ENCODE measurements around the gene DUSP16. TPM values are rescaled to one million over a fixed set of nuclear protein-coding genes. Genes with fewer than 3 reads are reported as not detected.

DUSP16 gene
- total and polyA plus RNA-seq, 4 experiments from 2014 or later = 16.8 to 125 (median 72.5) TPM

DNA sequence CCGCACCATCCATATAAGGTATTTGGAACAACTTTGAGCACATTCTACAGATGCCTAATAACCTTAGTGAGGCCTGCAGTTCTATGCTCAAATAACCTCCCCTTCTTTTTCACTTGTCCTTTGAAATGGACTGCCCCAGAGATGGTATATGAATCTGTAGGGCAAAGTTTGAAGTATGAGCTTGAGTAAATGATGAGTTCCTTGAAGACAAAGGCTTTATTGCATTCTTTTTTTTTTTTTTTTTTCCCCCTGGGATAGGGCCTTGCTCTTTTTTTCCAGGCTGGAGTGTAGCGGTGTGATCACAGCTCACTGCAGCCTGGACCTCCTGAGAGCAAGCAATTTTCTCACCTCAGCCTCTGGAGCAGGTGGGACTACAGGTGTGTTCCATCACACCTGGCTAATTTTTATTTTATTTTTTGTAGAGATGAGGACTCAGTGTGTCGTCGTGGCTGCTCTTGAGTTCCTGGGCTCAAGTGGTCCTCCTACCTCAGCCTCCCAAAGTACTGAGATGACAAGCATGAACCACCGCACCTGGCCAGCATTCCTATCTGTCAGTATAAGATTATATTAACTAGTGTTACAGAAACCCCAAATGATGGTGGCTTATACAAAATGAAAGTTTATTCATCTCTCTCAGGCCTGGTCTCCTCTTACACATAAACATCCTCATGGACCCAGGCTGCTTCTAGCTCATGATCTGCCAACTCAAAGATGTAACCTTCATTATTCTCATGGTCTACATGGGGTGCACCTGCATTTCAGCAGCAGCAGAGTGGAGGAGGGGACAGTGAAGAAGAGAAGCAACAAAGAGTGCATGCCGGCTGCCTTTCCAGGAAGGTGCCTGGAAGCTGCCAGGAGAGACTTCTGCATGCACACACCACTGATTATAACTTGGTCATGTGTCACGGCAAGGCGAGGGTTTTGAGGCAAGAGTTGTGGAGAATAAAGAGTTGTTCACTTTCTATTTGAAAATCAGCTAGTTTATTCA, 101.4 kb downstream of the DUSP16 start:
- peak overlapping the region in 7 of 8 donors; percentile 61 to 84 (median 76) for H3K4me3 Mint-ChIP-seq
- H3K4me3 ChIP-seq (ENCODE audit: low read length in 2 of 2) = peak overlapping the region in 1 of 2 donors; percentile 2
- no peak for DNase-seq

DNA sequence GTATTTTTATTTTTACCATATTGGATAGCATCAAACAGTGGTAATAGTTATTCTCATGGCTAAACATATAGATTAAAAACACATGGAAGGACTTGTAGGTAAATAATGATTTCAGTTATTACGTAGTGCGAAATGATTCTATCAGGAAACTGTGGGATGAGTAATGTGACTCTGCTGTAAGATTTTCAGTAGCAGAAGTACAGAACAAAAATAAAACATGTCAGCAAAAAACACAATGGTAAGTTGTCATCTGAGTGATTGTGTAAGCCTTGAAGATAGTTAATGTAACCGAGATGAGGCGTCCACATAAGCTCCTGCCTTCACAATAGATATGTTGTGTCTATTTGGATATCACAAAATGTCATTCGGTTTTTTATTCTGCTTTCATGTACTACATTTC, 106.0 kb downstream of the DUSP16 start:
- Histone ChIP-seq H3K27ac (ENCODE audit: low read depth, low read length) (peak overlapping the region; percentile 65), H3K4me3 (ENCODE audit: low read length in 2 of 2) (peak overlapping the region in 1 of 2 donors; percentile 27)

More for the DNA sequence above, 101.4 kb downstream of the DUSP16 start:
- peaks cover 70% of the 10 kb centered on the region for H3K4me1 ChIP-seq (ENCODE audit: insufficient read depth, low read length)
- H3K9me3 ChIP-seq (ENCODE audit: control insufficient read depth in 1 of 2, low read length in 2 of 2) = no peaks in the 10 kb centered on the region
- peaks cover 12% of the 10 kb centered on the region in 2 donors for H3K36me3 Mint-ChIP-seq
- H3K27me3 ChIP-seq (ENCODE audit: insufficient read depth, low read length) = no peaks in the 10 kb centered on the region
- H3K36me3 ChIP-seq (ENCODE audit: insufficient read depth, low read length) = no peaks in the 10 kb centered on the region
- ChIA-PET POLR2A (ENCODE audit: partially characterized antibody) (interaction anchor here (1.0 to 28.3 kb wide), 9 partner anchors 20 to 263 kb away, joined by 3 to 970 read pairs (median 5); no protein-coding TSS in a partner anchor), CTCF (ENCODE audit: partially characterized antibody) (interaction anchor here (0.8 to 6.8 kb wide), 6 partner anchors 12 to 195 kb away, joined by 3 to 48 read pairs (median 4); no protein-coding TSS in a partner anchor)
- H3K27ac ChIP-seq (ENCODE audit: low read depth, low read length) = peak overlapping the region; percentile 21
- peaks cover 49 to 83% (median 63%) of the 10 kb centered on the region in 4 donors for H3K4me1 Mint-ChIP-seq
- peak overlapping the region; percentile 80 to 95 (median 91) for H3K27ac Mint-ChIP-seq
- intact Hi-C loops (cut with micrococcal nuclease) = no loop called here
- H3K27me3 Mint-ChIP-seq = no peaks in the 10 kb centered on the region
- H3K9me3 Mint-ChIP-seq = peaks cover 0 to 2% (median 0%) of the 10 kb centered on the region in 8 donors

DNA sequence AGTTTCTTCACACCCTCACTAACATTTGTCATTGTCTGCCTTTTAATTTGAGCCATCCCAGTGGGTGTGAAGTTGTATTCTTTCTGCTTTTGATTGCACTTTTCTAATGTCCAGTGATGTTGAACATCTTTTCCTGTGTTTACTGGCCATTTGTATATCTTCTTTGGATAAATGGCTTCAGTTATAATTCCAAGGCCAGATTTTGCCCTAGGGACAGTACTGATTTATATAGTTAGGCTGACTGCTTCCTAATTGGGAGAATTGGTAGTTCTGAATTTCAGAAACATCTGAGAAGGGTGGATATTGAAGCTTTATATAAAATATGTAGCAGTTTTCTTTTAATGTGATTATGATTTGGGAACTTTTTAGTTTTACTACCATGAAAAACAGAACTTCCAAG, 108.3 kb downstream of the DUSP16 start:
- H3K4me3 ChIP-seq (ENCODE audit: low read length in 2 of 2) = no peak overlapping the region
- ChIA-PET CTCF (ENCODE audit: partially characterized antibody) (interaction anchor here (1.0 to 4.0 kb wide), 4 partner anchors 9 to 201 kb away, joined by 3 to 33 read pairs (median 8); no protein-coding TSS in a partner anchor), POLR2A (ENCODE audit: partially characterized antibody) (interaction anchor here (1.3 to 28.3 kb wide), 5 partner anchors 11 to 70 kb away, joined by 3 to 970 read pairs (median 28); no protein-coding TSS in a partner anchor)
- H3K27me3 ChIP-seq (ENCODE audit: insufficient read depth, low read length) = no peaks in the 10 kb centered on the region
- no peak overlapping the region for H3K4me3 Mint-ChIP-seq
- DNase-seq = no peak
- H3K9me3 ChIP-seq (ENCODE audit: control insufficient read depth in 1 of 2, low read length in 2 of 2) = no peaks in the 10 kb centered on the region
- H3K36me3 ChIP-seq (ENCODE audit: insufficient read depth, low read length) = no peaks in the 10 kb centered on the region
- no peak overlapping the region for H3K27ac ChIP-seq (ENCODE audit: low read depth, low read length)
- intact Hi-C loops (cut with micrococcal nuclease) = no loop called here
- peak overlapping the region in 2 of 7 donors; percentile 62 to 79 for H3K27ac Mint-ChIP-seq
- peaks cover 9 to 14% of the 10 kb centered on the region in 2 donors for H3K36me3 Mint-ChIP-seq
- H3K4me1 ChIP-seq (ENCODE audit: insufficient read depth, low read length) = peaks cover 26% of the 10 kb centered on the region
- H3K27me3 Mint-ChIP-seq = no peaks in the 10 kb centered on the region
- peaks cover 9 to 49% (median 34%) of the 10 kb centered on the region in 4 donors for H3K4me1 Mint-ChIP-seq
- no peaks in the 10 kb centered on the region for H3K9me3 Mint-ChIP-seq

More for the DNA sequence above, 106.0 kb downstream of the DUSP16 start:
- no peaks in the 10 kb centered on the region for H3K27me3 ChIP-seq (ENCODE audit: insufficient read depth, low read length)
- Mint-ChIP-seq H3K9me3 (peaks cover 0 to 2% (median 0%) of the 10 kb centered on the region in 8 donors), H3K4me1 (peaks cover 21 to 60% (median 45%) of the 10 kb centered on the region in 4 donors), H3K27ac (peak overlapping the region; percentile 78 to 97 (median 92)), H3K27me3 (no peaks in the 10 kb centered on the region), H3K36me3 (peaks cover 9 to 13% of the 10 kb centered on the region in 2 donors), H3K4me3 (peak overlapping the region; percentile 23 to 78 (median 66))
- H3K4me1 ChIP-seq (ENCODE audit: insufficient read depth, low read length) = peaks cover 40% of the 10 kb centered on the region
- DNase-seq = peak in 4 of 5 donors; percentile 54 to 72 (median 54)
- intact Hi-C loops (cut with micrococcal nuclease) = loop anchor here (1.0 to 2.0 kb wide), 3 partner anchors 10 to 18 kb away; no protein-coding TSS in a partner anchor
- no peaks in the 10 kb centered on the region for H3K9me3 ChIP-seq (ENCODE audit: control insufficient read depth in 1 of 2, low read length in 2 of 2)
- POLR2A ChIA-PET (ENCODE audit: partially characterized antibody) = interaction anchor here (0.8 to 28.3 kb wide), 20 partner anchors 9 to 280 kb away, joined by 3 to 970 read pairs (median 4); partner anchors contain the start of genes CDKN1B and DUSP16
- CTCF ChIA-PET (ENCODE audit: partially characterized antibody) = interaction anchor here (1.2 to 4.0 kb wide), 10 partner anchors 10 to 200 kb away, joined by 3 to 33 read pairs (median 9); no protein-coding TSS in a partner anchor
- H3K36me3 ChIP-seq (ENCODE audit: insufficient read depth, low read length) = no peaks in the 10 kb centered on the region

DNA sequence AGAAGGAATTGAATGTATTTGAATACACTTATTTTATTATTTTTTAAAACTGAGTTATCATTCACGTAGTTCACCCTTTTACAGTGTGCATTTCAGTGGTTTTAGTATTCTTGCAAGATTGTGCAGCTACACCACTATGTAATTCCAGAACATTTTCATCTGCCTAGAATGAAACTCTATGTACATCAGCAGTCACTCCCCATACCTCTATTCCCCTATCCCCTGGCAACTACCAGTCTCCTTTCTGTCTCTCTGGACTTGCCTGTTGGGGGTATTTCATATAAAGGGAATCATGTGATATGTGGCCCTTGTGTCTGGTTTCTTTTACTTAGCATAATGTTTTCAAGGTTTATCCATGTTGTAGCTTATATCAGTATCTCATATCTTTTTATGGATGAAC, 109.0 kb downstream of the DUSP16 start:
- no peak for DNase-seq
- Mint-ChIP-seq H3K27ac (peak overlapping the region in 1 of 7 donors; percentile 62), H3K27me3 (no peaks in the 10 kb centered on the region), H3K36me3 (peaks cover 9 to 18% of the 10 kb centered on the region in 2 donors), H3K4me3 (no peak overlapping the region), H3K9me3 (no peaks in the 10 kb centered on the region), H3K4me1 (peaks cover 12 to 56% (median 39%) of the 10 kb centered on the region in 4 donors)
- Histone ChIP-seq H3K4me1 (ENCODE audit: insufficient read depth, low read length) (peaks cover 26% of the 10 kb centered on the region), H3K36me3 (ENCODE audit: insufficient read depth, low read length) (no peaks in the 10 kb centered on the region), H3K9me3 (ENCODE audit: control insufficient read depth in 1 of 2, low read length in 2 of 2) (no peaks in the 10 kb centered on the region), H3K4me3 (ENCODE audit: low read length in 2 of 2) (no peak overlapping the region), H3K27me3 (ENCODE audit: insufficient read depth, low read length) (no peaks in the 10 kb centered on the region), H3K27ac (ENCODE audit: low read depth, low read length) (no peak overlapping the region)
- ChIA-PET CTCF (ENCODE audit: partially characterized antibody) (no interaction called here), POLR2A (ENCODE audit: partially characterized antibody) (interaction anchor here (1.3 to 28.3 kb wide), 3 partner anchors 10 to 28 kb away, joined by 3 to 970 read pairs (median 130); no protein-coding TSS in a partner anchor)
- intact Hi-C loops (cut with micrococcal nuclease) = no loop called here

DNA sequence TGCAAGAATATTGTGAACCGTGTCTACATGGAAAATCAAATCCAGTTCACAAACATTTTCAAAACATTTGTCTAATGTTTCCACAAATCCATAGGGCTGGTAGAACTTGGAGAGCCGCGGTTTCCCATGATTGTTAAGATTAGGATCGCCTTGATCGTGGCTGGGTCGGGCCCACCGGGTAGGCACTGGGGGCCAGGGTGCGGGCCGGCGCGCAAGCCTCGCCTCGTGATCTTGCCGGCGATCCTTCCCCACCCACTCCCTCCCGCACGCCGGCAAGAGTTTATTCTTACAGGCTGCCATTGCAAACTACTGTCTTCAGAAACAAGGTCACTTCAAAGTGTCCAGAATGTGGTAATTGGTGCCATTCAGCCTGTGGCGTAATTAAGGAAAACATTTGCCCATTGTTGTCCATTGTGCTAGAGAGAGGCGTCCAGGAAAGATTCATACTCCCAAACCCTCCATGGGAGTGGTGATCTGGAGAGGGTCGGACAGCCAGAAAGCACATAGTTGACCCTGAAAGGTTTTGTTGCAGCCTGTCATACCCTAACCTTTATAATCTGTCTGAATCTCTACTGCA, 110.2 kb downstream of the DUSP16 start:
- Mint-ChIP-seq H3K9me3 (no peaks in the 10 kb centered on the region), H3K4me3 (no peak overlapping the region), H3K27ac (peak overlapping the region in 2 of 7 donors; percentile 44 to 46), H3K27me3 (no peaks in the 10 kb centered on the region), H3K36me3 (peaks cover 9 to 19% of the 10 kb centered on the region in 2 donors), H3K4me1 (peaks cover 12 to 55% (median 36%) of the 10 kb centered on the region in 4 donors)
- no peak for DNase-seq
- POLR2A ChIA-PET (ENCODE audit: partially characterized antibody) = interaction anchor here (0.7 to 28.3 kb wide), 5 partner anchors 9 to 83 kb away, joined by 3 to 970 read pairs (median 4); no protein-coding TSS in a partner anchor
- H3K4me1 ChIP-seq (ENCODE audit: insufficient read depth, low read length) = peaks cover 23% of the 10 kb centered on the region
- no peak overlapping the region for H3K27ac ChIP-seq (ENCODE audit: low read depth, low read length)
- H3K36me3 ChIP-seq (ENCODE audit: insufficient read depth, low read length) = no peaks in the 10 kb centered on the region
- H3K9me3 ChIP-seq (ENCODE audit: control insufficient read depth in 1 of 2, low read length in 2 of 2) = no peaks in the 10 kb centered on the region
- CTCF ChIA-PET (ENCODE audit: partially characterized antibody) = interaction anchor here (0.7 kb wide), 1 partner anchor 20 kb away, joined by 3 read pairs; no protein-coding TSS in a partner anchor
- H3K4me3 ChIP-seq (ENCODE audit: low read length in 2 of 2) = no peak overlapping the region
- intact Hi-C loops (cut with micrococcal nuclease) = no loop called here
- H3K27me3 ChIP-seq (ENCODE audit: insufficient read depth, low read length) = no peaks in the 10 kb centered on the region

DNA sequence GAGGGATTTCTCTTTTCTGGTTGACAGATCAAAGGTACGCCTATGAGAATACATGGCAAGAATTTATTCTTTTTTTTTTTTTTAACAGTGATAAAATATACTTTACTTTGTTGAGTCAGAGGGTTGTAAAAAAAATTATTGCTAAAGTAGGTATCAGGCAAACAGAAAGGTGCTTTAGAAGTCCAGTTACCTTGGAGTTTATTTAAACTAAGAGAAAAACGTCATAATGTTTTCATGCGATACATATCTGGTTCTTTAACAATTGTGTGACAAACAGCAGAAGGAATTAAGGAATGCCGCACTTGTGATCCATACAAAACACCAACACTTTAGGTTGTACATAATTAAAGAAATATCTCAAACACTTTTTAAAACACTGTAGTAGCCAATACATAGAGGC, 111.6 kb downstream of the DUSP16 start:
- Histone ChIP-seq H3K27me3 (ENCODE audit: insufficient read depth, low read length) (no peaks in the 10 kb centered on the region), H3K4me3 (ENCODE audit: low read length in 2 of 2) (no peak overlapping the region), H3K9me3 (ENCODE audit: control insufficient read depth in 1 of 2, low read length in 2 of 2) (no peaks in the 10 kb centered on the region), H3K36me3 (ENCODE audit: insufficient read depth, low read length) (no peaks in the 10 kb centered on the region), H3K4me1 (ENCODE audit: insufficient read depth, low read length) (peaks cover 22% of the 10 kb centered on the region), H3K27ac (ENCODE audit: low read depth, low read length) (no peak overlapping the region)
- POLR2A ChIA-PET (ENCODE audit: partially characterized antibody) = interaction anchor here (0.6 to 9.4 kb wide), 4 partner anchors 8 to 82 kb away, joined by 3 to 130 read pairs (median 4); no protein-coding TSS in a partner anchor
- H3K36me3 Mint-ChIP-seq = peaks cover 8 to 22% of the 10 kb centered on the region in 2 donors
- DNase-seq = no peak
- H3K27me3 Mint-ChIP-seq = no peaks in the 10 kb centered on the region
- H3K27ac Mint-ChIP-seq = peak overlapping the region in 2 of 7 donors; percentile 8 to 35
- CTCF ChIA-PET (ENCODE audit: partially characterized antibody) = no interaction called here
- peaks cover 16 to 56% (median 38%) of the 10 kb centered on the region in 4 donors for H3K4me1 Mint-ChIP-seq
- intact Hi-C loops (cut with micrococcal nuclease) = no loop called here
- no peak overlapping the region for H3K4me3 Mint-ChIP-seq
- H3K9me3 Mint-ChIP-seq = no peaks in the 10 kb centered on the region
